NCI-H748 (cell line): ENCODE measurements around the gene CFAP61.
"Not testable (repeated sequence)": the region's sequence is repeated elsewhere in the genome, so short reads cannot be mapped to it uniquely, and the experiment has no call there.

Experiments
- DNase-seq: peaks from one replicate; lab custom pipeline; 2025; ENCODE audit not compliant: unreplicated experiment; lab: John Stamatoyannopoulos, UW

Gene CFAP61

DNA sequence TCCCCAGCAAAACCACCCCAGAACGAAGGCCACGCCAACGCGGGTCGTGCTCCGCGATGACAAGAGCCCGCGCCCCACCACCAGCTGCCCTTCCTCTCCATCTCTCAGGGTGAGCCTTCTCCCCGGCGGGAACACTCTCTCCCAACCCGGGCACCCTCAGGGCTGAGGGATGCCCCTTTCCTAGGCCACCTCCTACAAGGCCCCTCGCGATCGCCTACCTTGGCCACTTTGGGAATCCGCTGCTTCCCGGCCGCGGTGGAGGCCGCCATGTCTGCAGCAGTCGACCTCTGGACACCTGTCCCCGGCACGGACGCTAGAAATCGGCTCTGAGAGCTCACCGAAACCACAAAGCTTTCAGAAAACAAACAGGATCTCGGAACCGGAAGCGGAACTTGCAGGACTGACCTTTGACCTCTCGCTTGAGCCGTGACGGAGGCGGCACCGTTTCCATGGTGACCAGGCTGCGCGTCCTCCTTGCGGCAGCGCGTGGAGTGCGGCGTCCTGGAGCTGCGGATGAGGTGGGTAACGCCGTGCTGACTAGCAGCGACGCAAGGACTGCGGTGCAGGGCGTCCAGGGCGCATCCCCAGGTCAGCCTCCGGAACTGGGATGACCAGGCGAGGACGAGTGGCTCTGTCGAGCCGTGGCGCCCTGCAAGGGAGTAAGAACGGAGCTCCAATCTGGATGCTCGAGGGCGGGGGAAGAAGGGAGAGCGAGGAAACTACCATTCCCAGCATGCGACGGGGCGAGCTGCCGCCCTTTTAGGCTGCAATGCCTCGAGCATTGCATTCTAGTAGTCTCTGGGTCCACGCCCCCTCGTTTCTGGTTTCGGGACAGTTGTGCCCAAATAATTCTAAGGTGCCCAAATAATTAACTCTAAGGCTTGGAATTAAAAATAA, at the start of gene CFAP61, which contains the start of gene CRNKL1:
Gene CFAP61 (plus strand): TSS at position 459 of the 897 bp plus-strand sequence. CDS start 4,122 bp downstream, outside the sequence.
Gene CRNKL1 (minus strand): TSS at position 393 of the 897 bp plus-strand sequence. CDS start 124 bp downstream, at position 269.
- DNase-seq: peak; percentile 100

- DNase-seq: no peak
These were observed 49.0 kb upstream of the CFAP61 start for GRCh38 chr20:20003031-20003954.

DNA sequence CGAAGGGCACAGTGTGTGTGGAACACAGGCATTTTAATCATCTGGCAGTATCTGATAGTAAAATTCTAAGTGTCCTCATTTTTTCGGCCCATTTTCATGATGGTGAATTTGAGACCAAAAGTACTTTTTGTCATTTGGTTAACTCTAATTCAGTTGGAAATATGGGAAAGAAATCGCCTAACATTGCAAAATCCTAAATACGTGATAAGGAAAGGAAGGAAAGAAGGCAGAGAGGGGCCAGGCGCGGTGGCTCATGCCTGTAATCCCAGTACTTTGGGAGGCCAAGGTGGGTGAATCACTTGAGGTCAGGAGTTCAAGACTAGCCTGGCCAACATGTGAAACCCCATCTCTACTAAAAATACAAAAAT, 48.4 kb upstream of the CFAP61 start:
- not testable (repeated sequence) for DNase-seq

DNA sequence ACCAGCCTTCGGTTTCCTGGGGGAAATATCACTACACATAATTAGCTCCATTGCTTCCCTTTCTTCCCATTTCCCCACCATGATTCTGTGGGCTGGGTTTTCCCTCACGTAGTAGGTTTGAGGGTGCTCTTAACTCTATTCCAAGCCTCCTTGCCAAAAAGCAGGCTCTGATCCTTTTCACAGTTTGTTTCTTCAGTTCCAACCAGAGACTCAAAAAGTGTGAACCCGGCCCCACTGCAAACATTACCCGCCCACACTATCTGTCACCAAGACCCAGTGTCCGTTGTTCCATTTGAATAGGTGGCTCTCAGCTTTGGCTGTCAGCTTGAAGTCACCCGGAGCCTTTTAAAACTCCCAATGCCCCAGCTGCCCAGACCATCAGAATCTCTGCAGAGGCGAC, 47.0 kb upstream of the CFAP61 start:
- no peak for DNase-seq

- peak; percentile 37 for DNase-seq
These were observed 42.5 kb upstream of the CFAP61 start for GRCh38 chr20:20009784-20010253.

GRCh38 chr20:20010639-20011500, 41.5 kb upstream of the CFAP61 start:
- peak; percentile 65 for DNase-seq

GRCh38 chr20:20012541-20012940, 39.8 kb upstream of the CFAP61 start:
- peak; percentile 28 for DNase-seq

DNA sequence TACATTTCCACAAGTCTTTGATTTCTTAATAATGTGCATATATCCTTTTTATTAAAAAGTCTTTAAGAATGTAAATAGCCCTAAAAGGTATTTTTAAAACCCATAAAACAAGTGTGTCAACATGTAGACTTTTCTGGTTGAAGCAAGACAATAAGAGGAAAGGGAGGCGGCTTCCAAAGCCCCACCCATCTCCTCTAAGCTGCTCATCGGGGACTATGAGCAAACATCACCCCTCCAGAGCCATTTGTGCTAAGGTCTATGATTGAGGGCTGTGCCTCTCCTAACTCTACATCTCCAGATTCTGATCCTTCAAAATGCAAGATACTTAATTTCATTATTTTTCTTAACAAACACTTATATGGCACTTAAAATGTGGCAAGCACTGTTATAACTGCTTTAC, 37.7 kb upstream of the CFAP61 start:
- DNase-seq: peak; percentile 68

DNA sequence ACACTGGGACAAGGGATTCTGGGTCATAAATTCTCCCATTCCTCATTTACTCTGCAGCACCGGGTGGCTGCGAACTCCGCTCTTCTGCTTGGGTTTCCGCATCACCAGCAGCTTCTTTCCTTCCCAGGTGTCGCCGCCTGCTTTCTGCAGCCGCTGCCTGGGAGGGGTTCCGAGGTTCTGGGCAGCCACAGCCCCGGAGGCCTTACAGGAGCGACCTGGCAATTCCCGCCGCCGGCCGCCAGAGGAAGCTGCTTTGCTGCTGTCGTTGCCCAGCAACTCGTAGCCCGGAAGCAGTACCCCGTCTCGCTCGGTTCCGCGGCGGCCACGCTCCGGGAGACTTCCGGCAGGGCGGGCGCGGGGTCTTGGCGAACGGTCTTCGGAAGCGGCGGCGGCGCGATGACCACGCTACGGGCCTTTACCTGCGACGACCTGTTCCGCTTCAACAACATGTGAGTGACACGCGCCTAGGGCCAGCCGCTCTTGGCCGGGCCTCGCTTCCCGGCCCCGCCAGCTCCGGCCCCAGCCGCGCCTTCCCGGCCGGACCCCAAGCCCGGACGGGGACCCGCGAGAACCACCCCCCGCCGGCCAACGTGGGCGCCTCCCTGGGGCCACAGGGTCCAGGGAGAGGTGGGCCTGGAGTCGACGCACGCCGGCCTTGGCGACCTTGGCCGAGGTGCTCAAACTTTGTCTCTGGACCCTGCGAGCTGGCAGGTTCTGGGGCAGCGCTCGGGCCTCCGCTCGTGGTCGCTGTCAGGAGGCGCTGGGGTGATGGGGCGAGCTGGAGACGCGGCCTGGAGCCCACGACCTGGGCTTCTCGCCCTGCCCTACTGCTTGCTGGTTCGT, 35.1 kb upstream of the CFAP61 start, which contains the start of gene NAA20:
Gene NAA20 (plus strand): TSS at position 362 of the 843 bp plus-strand sequence. CDS start 35 bp downstream, at position 397.
- DNase-seq: peak; percentile 99

- DNase-seq: peak; percentile 63
These were observed 34.5 kb upstream of the CFAP61 start for GRCh38 chr20:20017844-20018185.

DNA sequence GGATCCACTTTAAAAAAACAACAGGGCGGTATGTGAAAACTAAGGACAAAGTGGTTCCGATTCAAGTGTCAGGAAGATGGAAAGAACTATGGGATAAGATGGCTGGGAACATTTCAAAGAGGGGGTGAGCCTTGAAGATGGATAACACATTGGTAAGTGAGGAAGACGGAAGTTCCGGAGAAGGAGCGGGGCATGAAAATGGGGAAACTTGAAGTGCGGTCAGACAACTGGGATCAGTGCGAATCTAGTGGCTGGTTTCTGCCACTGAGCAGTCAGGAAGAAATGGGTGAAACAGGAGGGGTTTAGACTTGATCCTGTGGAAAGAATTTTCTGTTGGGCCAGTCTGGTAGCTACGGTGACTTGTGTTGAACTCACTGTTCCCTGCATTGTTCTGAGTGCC, 34.0 kb upstream of the CFAP61 start:
- DNase-seq: no peak

DNA sequence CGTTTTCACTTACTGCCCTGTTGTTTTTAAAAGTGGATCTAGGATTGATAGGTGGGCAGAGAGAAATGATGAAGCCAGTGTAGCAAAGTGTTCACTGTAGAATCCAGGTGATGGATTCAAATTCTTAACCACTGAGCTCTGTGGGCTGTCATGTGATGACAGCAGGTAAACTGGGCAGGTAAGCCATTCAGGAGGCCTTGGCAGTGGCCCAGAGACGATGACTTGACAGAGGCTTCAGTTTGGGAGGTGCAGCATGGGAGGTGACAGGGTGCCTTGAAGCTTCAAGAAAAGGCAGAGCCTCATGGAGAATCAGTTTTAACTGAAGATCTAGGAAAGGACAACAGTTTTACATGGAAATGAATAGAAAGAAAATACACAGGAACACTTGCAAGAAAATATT, 33.2 kb upstream of the CFAP61 start:
- no peak for DNase-seq

GRCh38 chr20:20020908-20021307, 31.4 kb upstream of the CFAP61 start:
- DNase-seq: no peak

DNA sequence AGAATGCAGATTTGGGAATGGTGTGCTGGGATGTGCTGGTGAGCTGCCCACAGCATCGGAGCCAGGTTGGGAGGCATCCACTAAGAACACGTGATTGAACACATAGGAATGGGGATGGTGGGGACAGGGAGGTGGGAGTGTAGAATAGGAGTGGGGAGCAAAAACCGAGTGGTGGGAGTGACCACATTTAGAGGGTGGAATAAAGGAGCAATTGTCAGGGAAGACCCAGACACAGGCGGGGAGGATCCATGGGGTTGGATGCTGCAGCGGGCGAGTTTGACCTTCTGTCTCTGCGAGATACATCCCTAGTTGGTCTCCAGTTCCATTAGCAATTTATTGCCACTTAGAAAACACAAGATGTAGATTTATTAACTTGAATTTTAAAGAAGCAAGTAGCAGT, 30.5 kb upstream of the CFAP61 start:
- no peak for DNase-seq

- DNase-seq: no peak
These were observed 29.8 kb upstream of the CFAP61 start for GRCh38 chr20:20022498-20022897.

DNA sequence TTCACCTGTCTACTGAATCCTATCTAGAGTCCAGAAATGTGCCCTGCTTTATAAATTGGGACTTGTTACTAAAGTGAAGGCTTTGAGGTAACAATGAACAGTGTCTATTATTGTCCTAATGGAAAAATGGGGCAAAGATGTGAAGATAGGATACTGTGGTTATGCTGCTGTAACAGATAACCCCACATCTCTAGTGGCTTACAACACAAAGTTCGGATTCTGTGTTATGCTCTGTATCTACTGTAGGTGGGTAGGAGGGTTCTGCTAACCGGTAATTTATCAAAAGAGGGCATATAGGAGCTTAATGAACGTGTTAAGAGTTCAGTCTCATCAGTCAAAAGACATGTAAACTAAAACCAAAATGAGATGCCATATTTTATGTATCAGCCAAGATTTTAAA, 28.9 kb upstream of the CFAP61 start:
- DNase-seq: no peak

DNA sequence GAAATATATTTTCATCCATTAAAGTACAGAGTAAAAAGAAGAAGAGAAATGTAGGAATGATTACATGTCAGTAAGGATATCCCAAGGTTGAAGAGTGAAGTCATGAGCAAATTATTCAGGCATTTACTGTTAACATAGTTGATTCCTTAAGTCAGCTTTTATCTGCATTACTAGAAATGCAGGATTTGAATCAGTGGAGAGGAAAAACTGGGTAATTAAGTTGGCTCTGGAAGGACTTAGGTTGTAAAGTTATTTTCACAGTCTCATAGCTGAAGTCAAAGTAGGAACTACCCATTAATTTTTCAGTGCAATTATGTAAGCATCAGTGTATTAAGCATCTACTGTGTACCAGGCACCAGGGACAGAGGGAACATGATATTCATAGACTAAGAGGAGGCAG, 27.4 kb upstream of the CFAP61 start:
- no peak for DNase-seq

DNA sequence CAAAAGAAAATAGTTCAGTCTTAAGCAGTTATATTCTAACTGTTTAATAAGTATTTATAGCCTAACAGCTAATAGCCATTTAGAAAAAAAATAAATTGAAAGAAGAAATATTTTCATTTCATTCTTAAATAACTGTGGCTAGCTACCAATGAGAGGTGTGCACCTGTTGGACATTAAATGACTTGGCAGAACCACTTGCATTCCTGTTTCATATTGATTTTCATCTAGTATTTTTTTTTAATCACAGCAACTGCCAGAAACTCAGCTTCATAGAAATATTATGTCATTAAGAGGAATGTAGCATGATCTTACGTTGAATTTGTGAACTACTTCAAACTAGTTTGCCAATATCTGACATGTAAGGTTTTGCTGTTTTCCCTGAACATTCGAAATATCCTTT, 25.0 kb upstream of the CFAP61 start:
- no peak for DNase-seq

GRCh38 chr20:20031790-20032189, 20.5 kb upstream of the CFAP61 start:
- no peak for DNase-seq

- no peak for DNase-seq
These were observed 17.8 kb upstream of the CFAP61 start for GRCh38 chr20:20034486-20034885.
